H9 (cell line): ENCODE measurements around the gene ZNF76. TPM values are rescaled to one million over a fixed set of nuclear protein-coding genes. Genes with fewer than 3 reads are reported as not detected.

Experiments
- DNase-seq: peaks from one replicate; pipeline ENCODE4 v3.0.0-alpha.2; 2017
- H2AFZ ChIP-seq: one replicate; pipeline ENCODE4 v1.6.1; 2013; ENCODE audit warnings: mild to moderate bottlenecking, low read length, control low read depth, moderate library complexity
- H2AK5ac ChIP-seq: 2 replicates; pipeline ENCODE4 v1.6.1; 2013; ENCODE audit warnings: low read length, control low read depth, mixed read lengths; ENCODE audit not compliant: insufficient read length
- H2BK120ac ChIP-seq: one replicate; pipeline ENCODE4 v1.6.1; 2013; ENCODE audit warnings: low read depth, mild to moderate bottlenecking, low read length, control low read depth, inconsistent platforms; ENCODE audit not compliant: poor library complexity, severe bottlenecking
- H2BK12ac ChIP-seq: 2 replicates; pipeline ENCODE4 v1.6.1; 2013; ENCODE audit warnings: low read length, control low read depth, mixed read lengths, low read depth; ENCODE audit not compliant: insufficient read length
- H2BK15ac ChIP-seq: 2 replicates; pipeline ENCODE4 v1.6.1; 2013; ENCODE audit warnings: low read depth, low read length, control low read depth
- H2BK20ac ChIP-seq: one replicate; pipeline ENCODE4 v1.6.1; 2013; ENCODE audit warnings: low read depth, mild to moderate bottlenecking, low read length, control low read depth, inconsistent platforms; ENCODE audit not compliant: poor library complexity, severe bottlenecking
- H2BK5ac ChIP-seq: 2 replicates; pipeline ENCODE4 v1.6.1; 2013; ENCODE audit warnings: low read length, control low read depth, mixed read lengths; ENCODE audit not compliant: insufficient read length
- H3K14ac ChIP-seq: 2 replicates; pipeline ENCODE4 v1.6.1; 2013; ENCODE audit warnings: low read length, control low read depth; ENCODE audit not compliant: insufficient read depth
- H3K18ac ChIP-seq: 2 replicates; pipeline ENCODE4 v1.6.1; 2013; ENCODE audit warnings: low read depth, mild to moderate bottlenecking, mixed read lengths, low read length, control low read depth; ENCODE audit not compliant: insufficient read length
- H3K23ac ChIP-seq: 2 replicates; pipeline ENCODE4 v1.6.1; 2013; ENCODE audit warnings: low read length, control low read depth, mixed read lengths, low read depth; ENCODE audit not compliant: insufficient read length
- H3K23me2 ChIP-seq: 2 replicates; pipeline ENCODE4 v1.6.1; 2013; ENCODE audit warnings: low read depth, mild to moderate bottlenecking, mixed read lengths, low read length, control low read depth; ENCODE audit not compliant: insufficient read length, poor library complexity, severe bottlenecking
- H3K27ac ChIP-seq: 2 replicates; pipeline ENCODE4 v1.5.1; 2013; ENCODE audit warnings: low read length, control low read depth, mixed read lengths, low read depth; ENCODE audit not compliant: insufficient read length
- H3K27me3 ChIP-seq: 2 replicates; pipeline ENCODE4 v1.6.1; 2013; ENCODE audit warnings: low read length, control low read depth, inconsistent platforms; ENCODE audit not compliant: insufficient read depth
- H3K4ac ChIP-seq: 2 replicates; pipeline ENCODE4 v1.6.1; 2013; ENCODE audit warnings: low read depth, mild to moderate bottlenecking, control low read depth, inconsistent platforms, low read length, moderate library complexity
- H3K4me1 ChIP-seq: 2 replicates; pipeline ENCODE4 v1.6.1; 2013; ENCODE audit warnings: low read length, control low read depth, inconsistent platforms; ENCODE audit not compliant: insufficient read depth
- H3K4me2 ChIP-seq: 2 replicates; pipeline ENCODE4 v1.6.1; 2013; ENCODE audit warnings: low read length, control low read depth, mixed read lengths; ENCODE audit not compliant: insufficient read length, insufficient read depth
- H3K56ac ChIP-seq: 2 replicates; pipeline ENCODE4 v1.6.1; 2013; ENCODE audit warnings: low read depth, mild to moderate bottlenecking, mixed read lengths, low read length, control low read depth; ENCODE audit not compliant: insufficient read length
- H3K79me1 ChIP-seq: 2 replicates; pipeline ENCODE4 v1.6.1; 2013; ENCODE audit warnings: low read depth, mild to moderate bottlenecking, moderate library complexity, low read length, control low read depth, inconsistent platforms; ENCODE audit not compliant: insufficient read depth, poor library complexity, severe bottlenecking
- H3K79me2 ChIP-seq: 2 replicates; pipeline ENCODE4 v1.6.1; 2013; ENCODE audit warnings: low read length, control low read depth, inconsistent platforms; ENCODE audit not compliant: insufficient read depth
- H3K9ac ChIP-seq: 2 replicates; pipeline ENCODE4 v1.6.1; 2013; ENCODE audit warnings: low read length, control low read depth, mixed read lengths; ENCODE audit not compliant: insufficient read length; ENCODE audit errors: extremely low read depth
- H3K9me3 ChIP-seq: one replicate; pipeline ENCODE4 v1.6.1; 2013; ENCODE audit warnings: low read depth, low read length, inconsistent platforms; ENCODE audit not compliant: control insufficient read depth
- H3T11ph ChIP-seq: one replicate; pipeline ENCODE4 v1.6.1; 2013; ENCODE audit warnings: mild to moderate bottlenecking, low read length, control low read depth, inconsistent platforms
- H4K20me1 ChIP-seq: one replicate; pipeline ENCODE4 v1.6.1; 2013; ENCODE audit not compliant: control insufficient read depth, insufficient read length, insufficient read depth
- H4K5ac ChIP-seq: 2 replicates; pipeline ENCODE4 v1.6.1; 2013; ENCODE audit warnings: low read depth, mild to moderate bottlenecking, mixed read lengths, low read length, control low read depth; ENCODE audit not compliant: insufficient read length
- H4K8ac ChIP-seq: replicated peaks from 2 replicates; pipeline ENCODE4 v1.6.1; 2013; ENCODE audit warnings: low read length, control low read depth, mixed read lengths, low read depth; ENCODE audit not compliant: insufficient read length
- H4K91ac ChIP-seq: 2 replicates; pipeline ENCODE4 v1.6.1; 2013; ENCODE audit warnings: low read depth, mild to moderate bottlenecking, moderate library complexity, mixed read lengths, low read length, control low read depth; ENCODE audit not compliant: insufficient read length
- H3K27ac Mint-ChIP-seq, 3 experiments: 2 replicates in 2 of 3; 3 replicates in 1 of 3; pipeline ENCODE4 v1.8.0; 2020 to 2021; ENCODE audit warnings: mixed read lengths in 3 of 3, mild to moderate bottlenecking in 1 of 3, moderate library complexity in 1 of 3
- H3K27me3 Mint-ChIP-seq: 2 replicates; pipeline ENCODE4 v1.8.0; 2021; ENCODE audit warnings: low read depth, mild to moderate bottlenecking, moderate library complexity, mixed read lengths
- H3K36me3 Mint-ChIP-seq, 3 experiments: 2 replicates in 2 of 3; 3 replicates in 1 of 3; pipeline ENCODE4 v1.8.0; 2020 to 2021; ENCODE audit warnings: low read depth in 3 of 3, mixed read lengths in 3 of 3; ENCODE audit not compliant: insufficient read depth in 1 of 3
- H3K4me1 Mint-ChIP-seq, 2 experiments: 2 replicates each; pipeline ENCODE4 v1.8.0; 2020; ENCODE audit warnings: mixed read lengths in 2 of 2
- H3K4me3 Mint-ChIP-seq, 2 experiments: 2 replicates in 1 of 2; 3 replicates in 1 of 2; pipeline ENCODE4 v1.8.0; 2020 to 2021; ENCODE audit warnings: mild to moderate bottlenecking in 2 of 2, mixed read lengths in 2 of 2, moderate library complexity in 1 of 2
- H3K9me3 Mint-ChIP-seq, 2 experiments: 2 replicates in 1 of 2; 3 replicates in 1 of 2; pipeline ENCODE4 v1.8.0; 2020; ENCODE audit warnings: mild to moderate bottlenecking in 2 of 2, mixed read lengths in 2 of 2, moderate library complexity in 1 of 2
- CTCF ChIP-seq: fragments of 200-600 bp; sonication (generic); conservative IDR thresholded peaks from 3 replicates; pipeline ENCODE4 v1.8.0; 2021; ENCODE audit warnings: antibody characterized with exemption, mild to moderate bottlenecking
- WGBS: extraction: QIAGEN DNeasy Blood & Tissue Kit; methylation state at CpG from one replicate; pipeline ENCODE4 v1.1.7; 2013; ENCODE audit warnings: missing lambda C conversion rate, low lambda C conversion rate, mixed read lengths; ENCODE audit not compliant: insufficient read length; ENCODE audit errors: extremely low coverage; 5-methylcytosine and 5-hydroxymethylcytosine counted together
- total RNA-seq: library from RNA; stranded (reverse); gene quantifications from 2 replicates; pipeline ENCODE4 v1.2.1, GENCODE V29; 2021

The ZNF76 gene
- total RNA-seq, 1 experiment from 2014 or later: 21.1 TPM

- Histone ChIP-seq H3K27me3 (no peaks in the 10 kb centered on the region), H3K23me2 (peaks cover 14% of the 10 kb centered on the region), H2BK120ac (no peak overlapping the region), H3K9me3 (no peaks in the 10 kb centered on the region), H2BK5ac (no peak overlapping the region), H2AK5ac (no peak overlapping the region), H3K4me2 (no peak overlapping the region), H3K79me2 (no peaks in the 10 kb centered on the region), H4K5ac (no peak overlapping the region), H3K23ac (no peak overlapping the region), H3K18ac (no peak overlapping the region), H2BK20ac (no peak overlapping the region), H2BK15ac (no peak overlapping the region), H3K9ac (peak overlapping the region; percentile 10), H3K4me1 (peaks cover 2% of the 10 kb centered on the region; the same call in 1 of the 2 replicates), H2AFZ (no peak overlapping the region), H3K56ac (peak overlapping the region; percentile 91), H4K20me1 (no peaks in the 10 kb centered on the region), H3K14ac (no peak overlapping the region), H3K27ac (no peak overlapping the region), H4K91ac (no peak overlapping the region), H2BK12ac (no peak overlapping the region), H3T11ph (no peak overlapping the region), H3K79me1 (no peaks in the 10 kb centered on the region), H4K8ac (no peak overlapping the region), H3K4ac (no peak overlapping the region)
- H3K27me3 Mint-ChIP-seq: 0 out of 2 replicates have a peak, but pooled peaks cover 2% of the 10 kb centered on the region
- H3K27ac Mint-ChIP-seq: no peak overlapping the region; a peak in 1 of 7 replicates
- WGBS: no CpG with 5 or more reads among the region's 2 CpGs
- no peaks in the 10 kb centered on the region for H3K36me3 Mint-ChIP-seq
- H3K4me1 Mint-ChIP-seq: peaks cover 11 to 12% of the 10 kb centered on the region in 2 experiments
- H3K9me3 Mint-ChIP-seq: no peaks in the 10 kb centered on the region
- H3K4me3 Mint-ChIP-seq: no peak overlapping the region
- TF ChIP-seq CTCF: no peak
- DNase-seq: no peak
These were observed 3.1 kb downstream of the ZNF76 start for GRCh38 chr6:35262596-35262995.
